Liver (tissue), 9 donors: ENCODE data around the gene SLC6A2. TPM values are rescaled to one million over a fixed set of nuclear protein-coding genes. Genes with fewer than 3 reads are reported as not detected.

Experiments
- DNase-seq: peaks from one replicate; pipeline ENCODE4 v3.0.0-alpha.2; 2017; ENCODE audit warnings: low spot score
- H3K27ac ChIP-seq, 2 donors: one replicate each; pipeline ENCODE4 v1.7.0; 2013; ENCODE audit warnings: inconsistent platforms in 2 of 2, low read length in 2 of 2, control low read depth in 1 of 2, low read depth in 1 of 2, mild to moderate bottlenecking in 1 of 2
- H3K27me3 ChIP-seq, 4 donors: one replicate each; pipeline versions ENCODE4 v1.6.1 to v1.7.0; 2013; ENCODE audit warnings: low read length in 3 of 4, inconsistent platforms in 1 of 4, mild to moderate bottlenecking in 1 of 4, moderate library complexity in 1 of 4; ENCODE audit not compliant: control insufficient read depth in 4 of 4, insufficient read depth in 4 of 4
- H3K36me3 ChIP-seq, 4 donors: one replicate each; pipeline versions ENCODE4 v1.6.1 to v1.7.0; 2013; ENCODE audit warnings: low read length in 3 of 4, mild to moderate bottlenecking in 3 of 4, low read depth in 1 of 4, moderate library complexity in 1 of 4; ENCODE audit not compliant: control insufficient read depth in 4 of 4, insufficient read depth in 3 of 4
- H3K4me1 ChIP-seq, 4 donors: one replicate each; pipeline versions ENCODE4 v1.6.1 to v1.7.0; 2013; ENCODE audit warnings: low read length in 3 of 4, mild to moderate bottlenecking in 3 of 4, moderate library complexity in 1 of 4; ENCODE audit not compliant: control insufficient read depth in 4 of 4, insufficient read depth in 4 of 4
- H3K4me3 ChIP-seq, 3 donors: one replicate each; pipeline versions ENCODE4 v1.6.1 to v1.7.0; 2013; ENCODE audit warnings: low read length in 3 of 3, control low read depth in 1 of 3, low read depth in 1 of 3, mild to moderate bottlenecking in 1 of 3
- H3K9ac ChIP-seq, 2 donors: one replicate each; pipeline ENCODE4 v1.7.0; 2013; ENCODE audit warnings: low read length in 2 of 2, mild to moderate bottlenecking in 2 of 2, moderate library complexity in 2 of 2, control low read depth in 1 of 2, low read depth in 1 of 2
- H3K9me3 ChIP-seq, 4 donors: one replicate each; pipeline versions ENCODE4 v1.6.1 to v1.7.0; 2013; ENCODE audit warnings: low read length in 3 of 4; ENCODE audit not compliant: control insufficient read depth in 4 of 4
- EGR1 ChIP-seq, 2 donors: IDR thresholded peaks; 2 replicates each; pipeline ENCODE4 v1.6.1; 2016 to 2018; ENCODE audit warnings: antibody characterized with exemption in 2 of 2, low read depth in 2 of 2
- FOXA1 ChIP-seq: IDR thresholded peaks from 2 replicates; pipeline ENCODE4 v1.6.1; 2016; ENCODE audit warnings: antibody characterized with exemption
- FOXA2 ChIP-seq: IDR thresholded peaks from 2 replicates; pipeline ENCODE4 v1.6.1; 2016; ENCODE audit warnings: antibody characterized with exemption
- HNF4A ChIP-seq, 2 donors: conservative IDR thresholded peaks; 2 replicates each; pipeline ENCODE4 v1.6.1; 2016; ENCODE audit warnings: antibody characterized with exemption in 2 of 2, mild to moderate bottlenecking in 2 of 2
- NR2F2 ChIP-seq: IDR thresholded peaks from 2 replicates; pipeline ENCODE4 v1.6.1; 2016; ENCODE audit warnings: antibody characterized with exemption
- RAD21 ChIP-seq, 2 donors: IDR thresholded peaks; 2 replicates each; pipeline ENCODE4 v1.6.1; 2016; ENCODE audit warnings: antibody characterized with exemption in 2 of 2, mild to moderate bottlenecking in 2 of 2
- RXRA ChIP-seq, 2 donors: IDR thresholded peaks; 2 replicates each; pipeline ENCODE4 v1.6.1; 2017 to 2018; ENCODE audit warnings: antibody characterized with exemption in 2 of 2, mild to moderate bottlenecking in 1 of 2
- TAF1 ChIP-seq: conservative IDR thresholded peaks from 2 replicates; pipeline ENCODE4 v1.6.1; 2016; ENCODE audit warnings: antibody characterized with exemption, mild to moderate bottlenecking
- WGBS: extraction: QIAGEN DNeasy Blood & Tissue Kit; methylation state at CpG from one replicate; pipeline ENCODE4 v1.1.7; 2013; 5-methylcytosine and 5-hydroxymethylcytosine counted together
- polyA plus RNA-seq, 2 donors: library from polyadenylated mRNA; stranded (reverse) in 1 of 2; unstranded in 1 of 2; fragments of 200-250 nt in 1 of 2; fragments of >200 nt in 1 of 2; fragmentation: Nextera tagmentation in 1 of 2; extraction: Ambion mirVana in 1 of 2; gene quantifications; one replicate each; pipeline versions ENCODE4 v1.2.1 to v1.2.3, GENCODE V29; 2013 to 2015
- total RNA-seq, 2 donors: library from RNA; depleted of rRNA; stranded (reverse); fragments of >200 nt; gene quantifications; one replicate each; pipeline ENCODE4 v1.2.3, GENCODE V29; 2014
- TF ChIP-seq, protein P1 (sequence below): IDR thresholded peaks from 2 replicates; pipeline ENCODE4 v1.6.1; 2016; ENCODE audit warnings: antibody characterized with exemption
- TF ChIP-seq, protein P2 (sequence below): fragments of 150-350 bp; IDR thresholded peaks from 2 replicates; pipeline ENCODE4 v1.5.1; 2017; ENCODE audit warnings: improper control_type of control experiment, low read depth, low read length; ENCODE audit not compliant: missing input control
- TF ChIP-seq, protein P3 (sequence below): IDR thresholded peaks from 2 replicates; pipeline ENCODE4 v1.6.1; 2016; ENCODE audit warnings: antibody characterized with exemption, mild to moderate bottlenecking
- donor health status: healthy.
- donor health status: healthy.
- donor health status: healthy.
- donor health status: healthy.
- donor health status: healthy.

SLC6A2 gene
- total and polyA plus RNA-seq, 4 donors, result under 0.01 to 0.10 (median 0.07) TPM; not detected in 1

DNA sequence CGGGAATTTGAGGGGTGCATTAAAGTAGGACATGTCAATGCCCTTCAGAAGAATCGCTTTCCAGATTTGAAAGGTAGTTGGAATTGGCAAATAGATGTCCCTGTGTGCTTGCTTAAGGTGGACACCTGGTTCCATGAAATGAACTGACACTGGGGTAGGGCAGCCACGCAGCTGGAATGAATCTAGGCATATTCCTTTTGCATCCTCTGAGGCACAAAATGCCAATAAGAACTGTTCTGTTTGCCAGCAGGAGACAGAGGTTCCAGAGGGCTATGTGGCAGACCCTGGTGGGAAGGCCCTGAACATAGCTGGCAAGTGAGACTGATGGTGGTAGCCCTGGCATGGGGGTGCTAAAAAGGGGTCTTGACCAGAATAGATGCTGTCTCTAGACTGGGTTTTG is 61.5 kb downstream of the SLC6A2 start (continued):
- TF ChIP-seq, protein P1, sequence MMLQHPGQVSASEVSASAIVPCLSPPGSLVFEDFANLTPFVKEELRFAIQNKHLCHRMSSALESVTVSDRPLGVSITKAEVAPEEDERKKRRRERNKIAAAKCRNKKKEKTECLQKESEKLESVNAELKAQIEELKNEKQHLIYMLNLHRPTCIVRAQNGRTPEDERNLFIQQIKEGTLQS, result no peak
- no peak for TF ChIP-seq RAD21 (IDR thresholded peaks at IDR 0.05)
- TF ChIP-seq, protein P2, sequence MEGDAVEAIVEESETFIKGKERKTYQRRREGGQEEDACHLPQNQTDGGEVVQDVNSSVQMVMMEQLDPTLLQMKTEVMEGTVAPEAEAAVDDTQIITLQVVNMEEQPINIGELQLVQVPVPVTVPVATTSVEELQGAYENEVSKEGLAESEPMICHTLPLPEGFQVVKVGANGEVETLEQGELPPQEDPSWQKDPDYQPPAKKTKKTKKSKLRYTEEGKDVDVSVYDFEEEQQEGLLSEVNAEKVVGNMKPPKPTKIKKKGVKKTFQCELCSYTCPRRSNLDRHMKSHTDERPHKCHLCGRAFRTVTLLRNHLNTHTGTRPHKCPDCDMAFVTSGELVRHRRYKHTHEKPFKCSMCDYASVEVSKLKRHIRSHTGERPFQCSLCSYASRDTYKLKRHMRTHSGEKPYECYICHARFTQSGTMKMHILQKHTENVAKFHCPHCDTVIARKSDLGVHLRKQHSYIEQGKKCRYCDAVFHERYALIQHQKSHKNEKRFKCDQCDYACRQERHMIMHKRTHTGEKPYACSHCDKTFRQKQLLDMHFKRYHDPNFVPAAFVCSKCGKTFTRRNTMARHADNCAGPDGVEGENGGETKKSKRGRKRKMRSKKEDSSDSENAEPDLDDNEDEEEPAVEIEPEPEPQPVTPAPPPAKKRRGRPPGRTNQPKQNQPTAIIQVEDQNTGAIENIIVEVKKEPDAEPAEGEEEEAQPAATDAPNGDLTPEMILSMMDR, result no peak

DNA sequence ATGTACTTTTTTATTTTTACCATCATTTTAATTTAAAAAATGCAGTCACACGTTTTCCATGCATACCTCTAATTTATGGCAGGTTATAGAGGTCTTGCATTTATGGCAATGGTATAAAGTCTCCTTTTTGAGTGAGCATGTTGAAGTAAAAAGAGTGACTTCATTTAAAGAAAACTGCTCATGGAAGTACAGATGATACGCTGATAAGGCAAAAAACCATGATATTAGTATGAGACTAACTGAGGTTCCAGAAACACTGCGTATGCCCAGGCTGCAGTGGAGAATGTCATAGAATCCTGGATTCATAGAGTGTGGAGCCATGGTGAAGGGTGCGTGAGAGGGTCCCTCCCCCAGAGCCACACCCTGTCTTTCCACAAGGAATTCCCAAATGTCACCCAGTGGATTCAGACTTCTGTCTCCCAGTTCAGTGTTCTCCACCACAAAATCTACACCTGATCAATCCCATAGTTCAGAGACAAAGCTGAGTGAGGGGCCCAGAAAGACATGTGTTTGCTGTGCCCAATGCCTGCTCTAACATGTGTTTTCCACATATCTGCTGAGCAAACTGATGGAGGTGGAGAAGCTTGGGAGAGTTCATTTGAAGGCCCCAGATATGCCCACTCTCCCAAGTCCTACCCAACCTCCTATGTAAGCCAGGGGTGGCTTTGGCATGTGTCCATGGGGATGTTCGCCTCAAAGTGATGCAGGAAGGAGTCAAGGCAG is 69.4 kb downstream of the SLC6A2 start:
- WGBS, result 57% methylated on average over 5 of the region's 5 CpGs
- H3K27ac ChIP-seq, result no peak overlapping the region
- H3K27me3 ChIP-seq, result no peaks in the 10 kb centered on the region
- TF ChIP-seq FOXA2, result no peak
- no peak for TF ChIP-seq NR2F2
- TF ChIP-seq, protein P2, result no peak
- TF ChIP-seq, protein P3, sequence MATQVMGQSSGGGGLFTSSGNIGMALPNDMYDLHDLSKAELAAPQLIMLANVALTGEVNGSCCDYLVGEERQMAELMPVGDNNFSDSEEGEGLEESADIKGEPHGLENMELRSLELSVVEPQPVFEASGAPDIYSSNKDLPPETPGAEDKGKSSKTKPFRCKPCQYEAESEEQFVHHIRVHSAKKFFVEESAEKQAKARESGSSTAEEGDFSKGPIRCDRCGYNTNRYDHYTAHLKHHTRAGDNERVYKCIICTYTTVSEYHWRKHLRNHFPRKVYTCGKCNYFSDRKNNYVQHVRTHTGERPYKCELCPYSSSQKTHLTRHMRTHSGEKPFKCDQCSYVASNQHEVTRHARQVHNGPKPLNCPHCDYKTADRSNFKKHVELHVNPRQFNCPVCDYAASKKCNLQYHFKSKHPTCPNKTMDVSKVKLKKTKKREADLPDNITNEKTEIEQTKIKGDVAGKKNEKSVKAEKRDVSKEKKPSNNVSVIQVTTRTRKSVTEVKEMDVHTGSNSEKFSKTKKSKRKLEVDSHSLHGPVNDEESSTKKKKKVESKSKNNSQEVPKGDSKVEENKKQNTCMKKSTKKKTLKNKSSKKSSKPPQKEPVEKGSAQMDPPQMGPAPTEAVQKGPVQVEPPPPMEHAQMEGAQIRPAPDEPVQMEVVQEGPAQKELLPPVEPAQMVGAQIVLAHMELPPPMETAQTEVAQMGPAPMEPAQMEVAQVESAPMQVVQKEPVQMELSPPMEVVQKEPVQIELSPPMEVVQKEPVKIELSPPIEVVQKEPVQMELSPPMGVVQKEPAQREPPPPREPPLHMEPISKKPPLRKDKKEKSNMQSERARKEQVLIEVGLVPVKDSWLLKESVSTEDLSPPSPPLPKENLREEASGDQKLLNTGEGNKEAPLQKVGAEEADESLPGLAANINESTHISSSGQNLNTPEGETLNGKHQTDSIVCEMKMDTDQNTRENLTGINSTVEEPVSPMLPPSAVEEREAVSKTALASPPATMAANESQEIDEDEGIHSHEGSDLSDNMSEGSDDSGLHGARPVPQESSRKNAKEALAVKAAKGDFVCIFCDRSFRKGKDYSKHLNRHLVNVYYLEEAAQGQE, result no peak
- no peak for TF ChIP-seq TAF1
- TF ChIP-seq, protein P1, result no peak
- H3K4me1 ChIP-seq, result peaks cover 0 to 3% (median 1%) of the 10 kb centered on the region in 4 donors
- H3K36me3 ChIP-seq, result no peaks in the 10 kb centered on the region
- H3K4me3 ChIP-seq, result no peak overlapping the region
- DNase-seq, result no peak
- H3K9me3 ChIP-seq, result no peaks in the 10 kb centered on the region
- H3K9ac ChIP-seq, result no peak overlapping the region

DNA sequence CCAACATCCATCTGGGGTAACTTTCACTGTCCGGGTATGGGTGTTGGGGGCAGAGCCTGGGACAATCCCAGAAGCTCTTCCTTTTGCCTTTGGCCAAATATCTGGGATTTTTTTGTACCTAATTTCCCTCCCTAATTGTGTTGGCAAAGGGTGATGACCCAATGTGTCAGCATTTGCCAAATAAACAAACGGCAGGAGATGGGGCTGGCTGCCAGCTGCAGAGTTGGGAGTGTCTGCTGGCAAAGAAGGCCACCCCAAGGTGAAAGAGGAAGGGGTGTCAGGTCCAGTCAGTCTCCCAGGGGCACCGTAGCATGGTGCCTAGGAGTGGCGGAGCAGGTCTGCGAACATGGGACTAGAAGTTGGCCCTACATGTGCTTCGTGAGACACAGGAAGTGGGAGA is 73.0 kb downstream of the SLC6A2 start:
- no peak overlapping the region for H3K27ac ChIP-seq
- H3K9ac ChIP-seq, result no peak overlapping the region
- WGBS, result 61% methylated on average over 6 of the region's 6 CpGs
- DNase-seq, result no peak
- H3K27me3 ChIP-seq, result no peaks in the 10 kb centered on the region
- no peaks in the 10 kb centered on the region for H3K36me3 ChIP-seq
- H3K4me1 ChIP-seq, result peaks cover 0 to 3% (median 1%) of the 10 kb centered on the region in 4 donors
- H3K4me3 ChIP-seq, result no peak overlapping the region
- TF ChIP-seq FOXA2, result no peak
- peak in 1 of 2 donors; percentile 38 for TF ChIP-seq RXRA (IDR thresholded peaks at IDR 0.05)
- TF ChIP-seq HNF4A (conservative IDR thresholded peaks at IDR 0.05), result peak in 1 of 2 donors; percentile 17
- TF ChIP-seq FOXA1, result no peak
- TF ChIP-seq EGR1 (IDR thresholded peaks at IDR 0.05; ENCODE audit: low read depth in 2 of 2), result no peak
- no peaks in the 10 kb centered on the region for H3K9me3 ChIP-seq
